ENCODE results near the gene COL16A1. TPM values are rescaled to one million over a fixed set of nuclear protein-coding genes. Genes with fewer than 3 reads are reported as not detected.
A peak's percentile ranks its signal among the peaks of the same experiment; 100 is the strongest.

Gene COL16A1
- total and polyA plus RNA-seq, 7 donors: 4.6 to 271 (median 43.1) TPM

DNA sequence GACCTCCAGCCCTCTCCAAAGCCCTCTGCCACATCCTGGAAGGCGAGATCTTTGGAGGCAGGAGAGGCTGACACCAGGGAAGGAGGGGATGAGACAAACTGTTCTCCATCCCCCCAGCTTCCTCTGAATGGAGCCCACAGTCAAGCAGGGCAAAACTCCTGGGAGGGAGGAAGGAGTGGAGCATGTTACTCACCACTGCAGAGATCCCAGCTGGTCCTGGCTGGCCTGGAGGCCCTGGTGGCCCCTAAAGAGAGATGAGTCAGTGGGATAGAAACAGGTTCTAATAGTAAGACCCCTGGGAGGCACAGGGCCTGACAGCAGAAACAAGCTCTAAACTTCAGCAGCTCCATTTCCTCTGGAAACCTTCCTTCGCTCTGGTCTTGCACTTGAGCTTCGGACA lies 45.1 kb downstream of the COL16A1 start:
- peaks cover 0 to 4% (median 0%) of the 10 kb centered on the region in 4 donors for H3K4me1 ChIP-seq
- no peak overlapping the region for H3K4me3 ChIP-seq
- no peak for DNase-seq
- 87 to 90% methylated on average over 3 of the region's 3 CpGs for WGBS, 2 donors
- H3K9me3 ChIP-seq: no peaks in the 10 kb centered on the region
- H3K27me3 ChIP-seq: no peaks in the 10 kb centered on the region
- no peak for TF ChIP-seq POLR2A (IDR thresholded peaks at IDR 0.05)
- TF ChIP-seq, protein P1, sequence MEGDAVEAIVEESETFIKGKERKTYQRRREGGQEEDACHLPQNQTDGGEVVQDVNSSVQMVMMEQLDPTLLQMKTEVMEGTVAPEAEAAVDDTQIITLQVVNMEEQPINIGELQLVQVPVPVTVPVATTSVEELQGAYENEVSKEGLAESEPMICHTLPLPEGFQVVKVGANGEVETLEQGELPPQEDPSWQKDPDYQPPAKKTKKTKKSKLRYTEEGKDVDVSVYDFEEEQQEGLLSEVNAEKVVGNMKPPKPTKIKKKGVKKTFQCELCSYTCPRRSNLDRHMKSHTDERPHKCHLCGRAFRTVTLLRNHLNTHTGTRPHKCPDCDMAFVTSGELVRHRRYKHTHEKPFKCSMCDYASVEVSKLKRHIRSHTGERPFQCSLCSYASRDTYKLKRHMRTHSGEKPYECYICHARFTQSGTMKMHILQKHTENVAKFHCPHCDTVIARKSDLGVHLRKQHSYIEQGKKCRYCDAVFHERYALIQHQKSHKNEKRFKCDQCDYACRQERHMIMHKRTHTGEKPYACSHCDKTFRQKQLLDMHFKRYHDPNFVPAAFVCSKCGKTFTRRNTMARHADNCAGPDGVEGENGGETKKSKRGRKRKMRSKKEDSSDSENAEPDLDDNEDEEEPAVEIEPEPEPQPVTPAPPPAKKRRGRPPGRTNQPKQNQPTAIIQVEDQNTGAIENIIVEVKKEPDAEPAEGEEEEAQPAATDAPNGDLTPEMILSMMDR (IDR thresholded peaks at IDR 0.05): no peak
- no peak for TF ChIP-seq EP300 (IDR thresholded peaks at IDR 0.05)
- no peak for TF ChIP-seq POLR2AphosphoS5 (IDR thresholded peaks at IDR 0.05)
- intact Hi-C loops (cut with DNase I): no loop called here
- H3K27ac ChIP-seq: no peak overlapping the region
- peaks cover 6 to 82% (median 21%) of the 10 kb centered on the region in 4 donors for H3K36me3 ChIP-seq

DNA sequence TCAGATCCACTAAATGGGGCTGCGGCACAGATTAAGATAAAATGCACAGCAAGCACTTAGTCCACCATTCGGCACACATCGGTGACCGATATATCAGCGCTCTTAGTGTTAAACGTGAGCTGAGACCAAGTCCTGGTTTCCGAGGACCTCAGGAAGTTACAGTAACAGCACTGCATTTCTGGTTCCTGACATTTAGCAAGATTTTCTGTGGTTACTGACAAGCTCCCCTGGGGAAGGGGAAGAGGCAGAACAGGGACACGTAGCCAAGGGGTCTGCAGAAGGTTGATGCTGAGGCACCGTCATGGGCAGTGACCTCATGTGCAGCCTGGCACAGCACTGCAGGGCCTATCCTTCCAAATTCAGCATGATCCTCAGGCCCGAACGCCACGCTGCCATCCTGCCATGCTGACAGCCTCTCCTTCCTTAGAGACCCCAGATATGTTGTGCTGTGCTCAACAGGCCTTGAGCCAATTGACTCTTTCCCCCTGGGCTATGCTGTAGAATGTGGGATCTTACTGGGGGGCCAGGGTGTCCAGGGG lies 45.8 kb downstream of the COL16A1 start:
- Histone ChIP-seq H3K27me3 (no peaks in the 10 kb centered on the region), H3K27ac (no peak overlapping the region), H3K4me1 (peaks cover 0 to 4% (median 0%) of the 10 kb centered on the region in 4 donors), H3K9me3 (no peaks in the 10 kb centered on the region), H3K4me3 (no peak overlapping the region), H3K36me3 (peaks cover 6 to 88% (median 25%) of the 10 kb centered on the region in 4 donors)
- intact Hi-C loops (cut with DNase I): no loop called here
- DNase-seq: peak; percentile 49
- TF ChIP-seq, protein P1 (IDR thresholded peaks at IDR 0.05): no peak
- TF ChIP-seq EP300 (IDR thresholded peaks at IDR 0.05) (no peak), POLR2AphosphoS5 (IDR thresholded peaks at IDR 0.05) (no peak), POLR2A (IDR thresholded peaks at IDR 0.05) (no peak)
- WGBS, 2 donors: 85 to 93% methylated on average over 12 of the region's 12 CpGs

GRCh38 chr1:31657020-31657804 lies 46.6 kb downstream of the COL16A1 start:
- Histone ChIP-seq H3K9me3 (no peaks in the 10 kb centered on the region), H3K36me3 (peaks cover 6 to 97% (median 28%) of the 10 kb centered on the region in 4 donors), H3K27me3 (no peaks in the 10 kb centered on the region), H3K4me3 (no peak overlapping the region), H3K4me1 (peaks cover 0 to 4% (median 0%) of the 10 kb centered on the region in 4 donors), H3K27ac (no peak overlapping the region)
- peak; percentile 53 for DNase-seq
- intact Hi-C loops (cut with DNase I): no loop called here
- WGBS, 2 donors: 86 to 88% methylated on average over 14 of the region's 14 CpGs
- no peak for TF ChIP-seq EP300 (IDR thresholded peaks at IDR 0.05)
- TF ChIP-seq, protein P1 (IDR thresholded peaks at IDR 0.05): no peak
- no peak for TF ChIP-seq POLR2A (IDR thresholded peaks at IDR 0.05)
- TF ChIP-seq POLR2AphosphoS5 (IDR thresholded peaks at IDR 0.05): no peak

GRCh38 chr1:31655756-31656155 lies 48.1 kb downstream of the COL16A1 start:
- peaks cover 0 to 14% (median 5%) of the 10 kb centered on the region in 4 donors for H3K4me1 ChIP-seq
- no peak for TF ChIP-seq POLR2AphosphoS5 (IDR thresholded peaks at IDR 0.05)
- TF ChIP-seq, protein P1 (IDR thresholded peaks at IDR 0.05): no peak
- TF ChIP-seq POLR2A (IDR thresholded peaks at IDR 0.05): no peak
- no peak for TF ChIP-seq EP300 (IDR thresholded peaks at IDR 0.05)
- 88 to 90% methylated on average over 4 of the region's 4 CpGs for WGBS, 2 donors
- no peak overlapping the region for H3K27ac ChIP-seq
- DNase-seq: no peak
- intact Hi-C loops (cut with DNase I): no loop called here
- no peaks in the 10 kb centered on the region for H3K27me3 ChIP-seq
- peaks cover 6 to 84% (median 23%) of the 10 kb centered on the region in 4 donors for H3K36me3 ChIP-seq
- no peaks in the 10 kb centered on the region for H3K9me3 ChIP-seq
- H3K4me3 ChIP-seq: no peak overlapping the region

Data from sigmoid colon (tissue), 7 donors.